Ascending aorta (tissue), 2 donors: Measurements from ENCODE around the gene TACSTD2. TPM values are rescaled to one million over a fixed set of nuclear protein-coding genes. Genes with fewer than 3 reads are reported as not detected.
"Not testable (repeated sequence)": the region's sequence is repeated elsewhere in the genome, so short reads cannot be mapped to it uniquely, and the experiment has no call there.

Experiments
- DNase-seq, 2 donors: peaks; one replicate each; pipeline ENCODE4 v3.0.0-alpha.2; 2019; ENCODE audit warnings: low spot score in 2 of 2
- H3K27ac ChIP-seq, 2 donors: fragments of 200-600 bp; sonication (generic); one replicate each; pipeline ENCODE4 v1.5.1; 2016 to 2017; ENCODE audit warnings: mild to moderate bottlenecking in 1 of 2
- H3K27me3 ChIP-seq: fragments of 200-600 bp; sonication (generic); one replicate; pipeline ENCODE4 v1.5.1; 2017
- H3K36me3 ChIP-seq, 2 donors: fragments of 200-600 bp; sonication (generic); one replicate each; pipeline ENCODE4 v1.5.1; 2016
- H3K4me1 ChIP-seq, 2 donors: fragments of 200-600 bp; sonication (generic); one replicate each; pipeline ENCODE4 v1.5.1; 2016 to 2017; ENCODE audit warnings: mild to moderate bottlenecking in 1 of 2
- H3K4me3 ChIP-seq, 2 donors: fragments of 200-600 bp; sonication (generic); one replicate each; pipeline ENCODE4 v1.5.1; 2016 to 2017; ENCODE audit warnings: mild to moderate bottlenecking in 1 of 2
- H3K9me3 ChIP-seq, 2 donors: fragments of 200-600 bp; sonication (generic); one replicate each; pipeline ENCODE4 v1.5.1; 2016
- CTCF ChIP-seq, 3 experiments: fragments of 200-600 bp in 2 of 3; fragments of 450-650 bp in 1 of 3; sonication (generic) in 2 of 3; IDR thresholded peaks; one replicate each; pipeline ENCODE4 v1.5.1; 2016 to 2019; ENCODE audit warnings: antibody characterized with exemption in 3 of 3, mild to moderate bottlenecking in 1 of 3, moderate library complexity in 1 of 3
- intact Hi-C: fragments of 100-400 bp; cut with DNase I; formaldehyde crosslinking; loops from one replicate; pipeline ENCODE4 v1.15.1; 2023
- total RNA-seq: library from RNA; depleted of rRNA; stranded (reverse); fragments of >200 nt; gene quantifications from one replicate; pipeline ENCODE4 v1.1.0, GENCODE V29; 2016

The TACSTD2 gene
- total RNA-seq, 1 donor from 2014 or later = 1.3 TPM

- Histone ChIP-seq H3K4me1 (no peaks in the 10 kb centered on the region), H3K27ac (no peak overlapping the region), H3K9me3 (peaks cover 0 to 24% of the 10 kb centered on the region in 2 donors), H3K4me3 (no peak overlapping the region), H3K36me3 (no peaks in the 10 kb centered on the region), H3K27me3 (no peaks in the 10 kb centered on the region)
- TF ChIP-seq CTCF (IDR thresholded peaks at IDR 0.05) = no peak
- intact Hi-C loops = no loop called here
- DNase-seq = no peak
Observed at GRCh38 chr1:58608297-58608696, 31.2 kb upstream of the TACSTD2 start.

GRCh38 chr1:58607391-58607790 is 30.3 kb upstream of the TACSTD2 start:
- no peak overlapping the region for H3K4me3 ChIP-seq

GRCh38 chr1:58601921-58602320 is 24.9 kb upstream of the TACSTD2 start:
- H3K9me3 ChIP-seq = peaks cover 0 to 21% of the 10 kb centered on the region in 2 donors
- DNase-seq, intact Hi-C loops: not testable (repeated sequence)

More at GRCh38 chr1:58607391-58607790, 30.3 kb upstream of the TACSTD2 start:
- Histone ChIP-seq H3K36me3 (no peaks in the 10 kb centered on the region), H3K27ac (no peak overlapping the region), H3K9me3 (peaks cover 0 to 23% of the 10 kb centered on the region in 2 donors), H3K27me3 (no peaks in the 10 kb centered on the region), H3K4me1 (no peaks in the 10 kb centered on the region)
- DNase-seq = no peak
- intact Hi-C loops = no loop called here
- TF ChIP-seq CTCF (IDR thresholded peaks at IDR 0.05) = no peak

GRCh38 chr1:58597996-58598395 is 20.9 kb upstream of the TACSTD2 start:
- Histone ChIP-seq H3K36me3 (no peaks in the 10 kb centered on the region), H3K27me3 (no peaks in the 10 kb centered on the region), H3K4me1 (peaks cover 0 to 15% of the 10 kb centered on the region in 2 donors), H3K27ac (no peak overlapping the region), H3K9me3 (no peaks in the 10 kb centered on the region), H3K4me3 (no peak overlapping the region)
- no peak for DNase-seq
- no peak for TF ChIP-seq CTCF (IDR thresholded peaks at IDR 0.05)
- intact Hi-C loops = loop anchor here (2.0 kb wide), 1 partner anchor 21 kb away; the partner anchor contains the start of gene TACSTD2

More at GRCh38 chr1:58601921-58602320, 24.9 kb upstream of the TACSTD2 start:
- not testable (repeated sequence) for H3K27me3 ChIP-seq, H3K4me3 ChIP-seq, H3K4me1 ChIP-seq, H3K36me3 ChIP-seq, H3K27ac ChIP-seq

- DNase-seq = no peak
- no peak for TF ChIP-seq CTCF (IDR thresholded peaks at IDR 0.05)
- Histone ChIP-seq H3K27me3 (no peaks in the 10 kb centered on the region), H3K4me1 (peaks cover 2 to 23% of the 10 kb centered on the region in 2 donors), H3K9me3 (no peaks in the 10 kb centered on the region), H3K36me3 (no peaks in the 10 kb centered on the region), H3K27ac (no peak overlapping the region), H3K4me3 (no peak overlapping the region)
- intact Hi-C loops = loop anchor here (2.0 kb wide), 1 partner anchor 20 kb away; the partner anchor contains the start of gene TACSTD2
Observed at GRCh38 chr1:58597076-58597475, 20.0 kb upstream of the TACSTD2 start.

- Histone ChIP-seq H3K27me3 (no peaks in the 10 kb centered on the region), H3K4me1 (peaks cover 6 to 27% of the 10 kb centered on the region in 2 donors), H3K27ac (no peak overlapping the region), H3K4me3 (no peak overlapping the region), H3K9me3 (no peaks in the 10 kb centered on the region), H3K36me3 (no peaks in the 10 kb centered on the region)
- intact Hi-C loops = loop anchor here (2.0 kb wide), 1 partner anchor 20 kb away; the partner anchor contains the start of gene TACSTD2
- TF ChIP-seq CTCF (IDR thresholded peaks at IDR 0.05) = no peak
- no peak for DNase-seq
Observed at GRCh38 chr1:58596631-58597052, 19.6 kb upstream of the TACSTD2 start.
